GM18909 (cell line): Measurements from ENCODE around the gene AGAP1.

Source experiments
- ATAC-seq: cut with Tn5 transposase; IDR thresholded peaks from one replicate; pipeline ENCODE4 v1.9.1; 2021; ENCODE audit warnings: mild to moderate bottlenecking; ENCODE audit not compliant: unreplicated experiment, poor library complexity

The AGAP1 gene

DNA sequence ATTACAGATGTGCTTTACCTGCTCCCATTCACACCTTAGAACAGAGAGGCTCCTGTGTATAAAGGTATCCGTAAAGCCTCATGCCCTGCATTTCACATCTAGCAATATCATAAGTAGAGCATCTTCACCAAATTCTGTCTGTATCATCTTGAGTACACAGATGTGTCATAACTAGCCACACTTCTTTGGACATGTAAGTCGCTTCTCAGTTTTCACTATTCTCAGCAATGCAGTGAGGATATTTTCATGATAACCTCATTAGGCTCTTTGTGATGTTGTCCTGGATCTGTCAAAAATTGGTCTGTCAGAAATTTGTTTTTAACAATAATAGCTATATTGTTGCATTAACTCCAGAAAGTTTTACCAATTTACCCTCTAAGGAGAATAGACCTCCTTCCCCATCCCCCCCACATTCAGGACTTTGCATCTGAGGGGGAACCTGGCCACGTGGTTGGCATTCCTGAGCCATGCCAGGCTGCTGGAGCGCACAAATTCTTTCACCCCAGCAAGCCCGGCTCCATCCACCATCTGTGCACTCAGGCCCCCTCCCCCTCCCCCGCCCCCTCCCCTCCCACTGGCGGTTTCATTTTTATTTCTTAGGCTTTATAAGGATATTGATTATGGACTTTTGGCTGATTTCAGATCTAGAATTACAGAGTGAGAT lies 34.1 kb downstream of the AGAP1 start:
- no peak for ATAC-seq

DNA sequence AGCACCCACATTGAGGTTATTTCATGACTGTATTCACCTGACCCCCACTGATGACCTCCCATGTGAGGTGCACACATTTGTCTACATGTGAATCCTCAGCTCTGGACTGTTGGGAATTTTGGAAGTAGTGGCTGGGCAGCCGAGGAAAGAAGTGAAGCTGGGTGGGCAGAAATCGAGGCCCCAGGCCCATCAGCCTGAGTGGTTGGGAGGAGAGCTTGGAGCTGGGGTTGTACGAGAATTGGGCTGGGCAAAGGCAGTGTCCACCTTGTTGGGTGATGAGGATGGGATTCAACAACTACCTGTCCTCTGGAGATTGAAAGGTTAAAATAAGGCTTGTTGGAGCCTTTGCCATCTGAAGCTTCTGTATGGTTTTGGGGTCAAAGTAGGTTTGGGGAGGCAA lies 35.8 kb downstream of the AGAP1 start:
- no peak for ATAC-seq

DNA sequence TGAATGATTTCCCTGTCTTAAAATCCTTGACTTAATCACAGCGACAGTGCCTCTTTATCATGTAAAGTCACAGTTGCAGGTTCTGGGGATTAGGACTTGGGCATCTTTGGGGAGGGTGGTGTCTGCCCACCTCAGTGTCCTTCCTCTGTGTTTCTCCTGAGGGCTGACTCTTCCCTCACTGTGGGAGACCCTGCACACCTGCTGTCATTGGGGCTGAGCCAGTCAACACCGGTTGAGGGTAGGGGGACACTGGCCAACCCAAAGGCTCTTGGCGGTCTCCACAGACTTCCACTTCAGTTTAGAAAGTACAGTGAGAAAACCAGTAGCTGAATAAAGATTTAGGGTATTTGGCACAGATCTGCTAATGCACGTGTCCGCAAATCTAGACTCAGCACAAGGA lies 36.9 kb downstream of the AGAP1 start:
- ATAC-seq = no peak

DNA sequence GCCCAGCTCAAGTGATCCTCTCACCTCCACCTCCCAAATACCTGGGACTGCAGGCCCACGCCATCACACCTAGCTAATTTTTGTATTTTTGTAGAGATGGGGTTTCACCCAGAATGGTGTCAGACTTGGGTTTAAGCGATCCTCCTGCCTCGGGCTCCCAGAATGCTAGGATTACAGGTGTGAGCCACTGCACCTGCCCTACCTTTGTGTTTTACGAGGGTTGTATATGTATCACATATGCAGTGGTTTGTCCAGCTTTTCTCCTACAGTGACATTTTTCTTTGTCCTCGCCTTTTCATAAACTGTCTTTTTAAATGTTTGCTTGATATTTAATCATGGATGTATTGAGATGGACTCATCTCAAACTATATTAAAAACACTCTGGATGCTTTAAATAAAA lies 38.5 kb downstream of the AGAP1 start:
- no peak for ATAC-seq

DNA sequence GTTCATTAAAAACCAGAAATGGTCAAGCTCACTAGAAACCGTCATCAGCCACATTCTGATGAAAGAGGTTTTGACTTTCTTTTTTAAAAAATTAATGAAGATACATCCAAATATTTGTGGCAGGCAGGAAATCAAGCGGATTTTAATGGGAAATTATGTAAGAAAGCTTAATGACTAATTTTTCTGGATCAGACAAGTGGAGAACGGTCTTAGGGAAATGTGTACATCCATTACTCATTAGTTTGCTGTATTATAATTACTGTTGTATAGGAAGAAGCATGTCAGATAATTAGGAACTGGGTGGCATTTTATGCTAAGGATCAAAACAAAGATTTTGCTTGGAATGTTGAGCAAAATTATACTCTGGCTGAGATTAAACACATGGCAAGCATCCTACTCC lies 39.4 kb downstream of the AGAP1 start:
- ATAC-seq = no peak

DNA sequence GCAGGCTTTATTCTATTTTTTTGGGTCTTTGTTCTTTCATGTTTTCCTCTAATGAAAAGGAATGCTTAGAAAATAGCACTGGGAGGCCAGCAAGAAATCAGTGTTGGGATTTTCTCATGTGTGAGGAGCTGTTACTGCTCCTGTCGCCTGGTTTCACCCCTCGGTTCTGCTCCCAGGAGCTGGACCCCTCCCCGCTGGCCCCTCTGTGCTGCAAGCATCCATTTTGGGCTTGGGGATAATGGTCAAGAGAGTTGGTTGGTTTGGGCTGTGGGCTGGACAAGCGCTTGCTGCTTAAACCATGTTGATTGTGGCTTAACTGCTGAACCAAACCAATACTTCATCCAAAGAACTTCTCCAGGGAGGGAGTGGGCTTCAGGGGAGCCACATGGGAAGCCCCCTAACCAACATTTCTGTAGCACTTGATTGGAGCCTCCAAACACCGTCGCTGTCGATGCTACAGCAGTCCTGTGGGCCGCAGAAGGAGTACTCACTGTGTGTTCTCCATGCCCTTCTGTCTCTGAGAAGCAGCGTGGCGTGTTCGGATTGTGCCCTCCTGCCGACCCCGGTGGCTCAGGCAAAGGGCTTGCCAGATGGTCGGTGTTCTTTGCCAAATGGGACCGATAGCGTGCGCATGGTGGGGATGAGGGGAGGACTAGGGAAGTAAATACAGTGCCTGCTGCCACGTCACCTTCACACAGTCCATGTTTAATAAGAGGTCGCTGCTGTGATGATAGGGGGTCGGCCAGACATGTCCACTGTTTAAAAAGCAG lies 40.0 kb downstream of the AGAP1 start:
- no peak for ATAC-seq

DNA sequence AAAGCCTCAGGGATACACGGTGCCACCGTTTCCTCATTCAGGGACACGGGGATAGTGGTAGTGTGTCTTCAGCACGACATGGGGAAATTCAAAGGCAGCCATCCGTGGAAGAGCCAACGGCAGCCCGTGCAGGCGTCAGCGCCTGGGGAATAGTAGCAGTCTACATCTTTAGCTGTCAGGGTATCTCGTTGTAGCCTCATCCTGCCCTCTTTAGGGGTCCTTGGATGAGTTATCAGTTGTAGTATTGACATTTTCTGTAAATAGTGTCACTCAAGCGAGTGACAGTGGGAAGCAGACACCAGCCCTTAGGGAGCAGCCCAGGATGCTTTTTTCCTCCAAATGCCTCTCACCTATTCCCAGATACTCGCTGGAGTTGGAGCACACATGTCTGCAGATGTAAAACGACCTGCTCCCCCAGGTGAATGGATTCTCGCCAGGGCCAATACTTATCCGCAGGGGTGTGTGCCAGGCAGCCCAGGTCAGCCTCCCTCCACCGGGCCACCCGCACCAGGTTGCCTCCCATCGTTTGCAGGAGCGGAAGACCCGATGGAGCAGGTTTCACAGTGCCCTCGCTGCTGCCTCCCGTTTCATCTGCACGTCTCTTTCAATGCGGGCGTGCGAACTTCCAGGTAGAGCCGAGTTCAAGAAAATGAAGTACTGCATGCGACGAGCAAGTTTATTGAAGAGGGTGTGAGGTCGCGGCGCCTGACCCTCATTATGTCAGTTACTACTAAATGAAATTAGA lies 41.0 kb downstream of the AGAP1 start:
- no peak for ATAC-seq

DNA sequence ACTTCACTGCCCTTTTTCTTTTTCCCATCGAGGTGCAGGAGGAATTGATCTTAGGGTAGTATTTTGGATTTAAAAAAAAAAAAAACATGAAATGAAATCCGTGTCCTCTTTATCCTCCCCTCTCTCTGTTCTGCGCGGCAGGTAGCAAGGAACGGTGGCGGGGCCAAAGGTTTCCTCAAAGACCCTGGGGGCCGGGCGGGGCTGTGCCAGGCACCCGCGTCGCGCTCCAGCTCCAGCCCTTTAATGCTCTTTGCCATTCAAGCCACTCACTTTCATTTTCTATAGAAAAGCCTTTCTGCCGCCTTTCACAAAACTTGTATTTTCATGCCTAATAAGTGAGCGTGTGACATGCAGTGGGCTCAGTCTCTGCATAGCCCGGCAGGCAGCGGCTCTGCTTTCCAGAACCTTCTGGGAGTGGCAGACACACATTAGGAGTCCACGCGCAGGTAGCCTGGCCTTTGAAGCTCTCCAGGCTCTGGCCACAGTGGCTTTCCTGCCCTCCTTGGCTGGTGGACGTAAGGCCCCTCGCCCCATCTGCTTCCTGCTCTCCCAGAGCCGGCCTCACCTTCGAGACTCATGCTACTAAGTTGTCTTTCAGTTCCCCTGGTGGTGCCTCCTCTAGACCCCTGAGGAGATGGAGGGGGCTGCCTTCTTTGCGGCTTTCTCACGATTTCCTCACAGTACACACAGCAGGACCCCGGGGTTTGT lies 41.7 kb downstream of the AGAP1 start:
- ATAC-seq = no peak

DNA sequence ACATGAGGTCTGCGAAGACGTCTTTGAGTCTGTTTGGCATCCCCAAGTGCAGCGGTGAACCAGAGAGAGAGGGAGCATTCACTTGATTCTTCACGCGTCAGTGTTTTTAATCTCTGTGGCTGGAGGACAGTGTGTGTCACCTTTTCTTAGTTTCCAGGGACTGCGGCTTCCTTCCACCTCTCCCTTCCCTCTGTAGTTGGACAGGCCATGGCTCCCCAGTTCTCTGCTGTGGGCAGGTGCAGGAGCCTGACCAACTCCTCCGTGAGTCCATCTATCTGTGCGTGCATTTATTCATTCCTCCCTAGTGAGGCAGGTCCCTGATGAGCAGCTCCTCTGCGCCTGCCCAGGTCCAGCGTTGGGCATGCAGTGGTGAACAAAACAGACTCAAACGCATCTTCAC lies 42.9 kb downstream of the AGAP1 start:
- no peak for ATAC-seq

DNA sequence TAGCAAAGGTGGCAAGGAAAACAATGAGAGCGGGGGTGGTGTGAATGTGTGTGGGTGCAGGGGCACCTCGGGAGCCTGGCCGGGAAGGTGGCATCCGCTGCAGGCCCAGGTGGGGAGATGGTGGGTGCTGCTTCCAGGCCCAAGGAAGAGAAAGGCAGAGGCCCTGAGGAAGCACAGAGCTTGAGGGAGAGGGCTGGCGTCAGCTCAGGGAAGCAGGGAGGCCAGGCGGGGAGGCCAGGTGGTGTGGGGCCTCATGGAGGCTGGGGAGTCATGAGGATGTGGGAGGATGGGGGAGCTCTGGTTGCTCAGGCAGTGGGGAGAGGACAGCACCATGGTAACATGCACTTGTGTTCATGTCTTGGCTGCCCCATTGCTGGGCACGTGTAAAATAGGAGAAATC lies 43.3 kb downstream of the AGAP1 start:
- no peak for ATAC-seq

DNA sequence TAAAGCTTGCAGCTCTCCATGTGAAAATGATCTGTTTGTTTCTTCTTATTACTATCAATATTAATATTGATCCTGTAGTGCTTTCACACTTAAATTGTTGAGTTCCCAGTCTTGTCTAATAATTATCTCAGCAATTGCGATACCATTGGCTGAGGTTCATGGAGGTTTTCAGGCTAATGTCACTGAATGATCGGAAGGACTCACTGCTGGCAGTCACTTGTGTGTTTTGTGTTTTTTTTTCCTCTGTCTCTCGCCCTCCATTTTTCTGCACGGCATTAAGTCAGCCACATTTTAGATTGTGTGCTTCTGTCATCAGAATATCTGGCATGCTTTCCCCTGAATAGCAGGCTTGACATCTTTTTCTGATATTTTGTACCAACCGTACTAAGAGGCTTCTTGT lies 43.7 kb downstream of the AGAP1 start:
- ATAC-seq = no peak

DNA sequence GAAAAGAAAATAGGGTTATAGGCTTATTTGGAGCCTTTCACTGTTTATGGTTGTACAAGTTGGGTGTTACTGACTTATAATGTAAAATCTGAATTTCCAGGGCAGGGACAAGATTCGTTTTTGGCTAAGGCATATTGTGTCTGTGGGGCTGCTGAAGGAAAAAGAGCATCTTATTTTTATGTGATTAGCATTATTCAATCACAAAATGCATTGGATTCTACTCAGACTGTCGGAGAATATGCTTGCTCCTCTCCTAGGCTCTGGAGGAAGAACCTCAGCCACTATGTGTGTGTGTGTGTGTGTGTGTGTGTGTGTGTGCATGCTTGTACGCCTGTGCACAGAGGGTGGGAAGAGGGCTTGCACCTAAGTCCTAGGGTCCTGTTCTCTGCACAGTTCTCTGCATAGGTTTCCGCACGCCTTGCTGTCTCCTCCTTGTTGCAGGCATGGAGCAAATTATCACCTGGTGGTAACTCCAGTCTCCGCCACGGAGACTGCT lies 44.3 kb downstream of the AGAP1 start:
- ATAC-seq = no peak

DNA sequence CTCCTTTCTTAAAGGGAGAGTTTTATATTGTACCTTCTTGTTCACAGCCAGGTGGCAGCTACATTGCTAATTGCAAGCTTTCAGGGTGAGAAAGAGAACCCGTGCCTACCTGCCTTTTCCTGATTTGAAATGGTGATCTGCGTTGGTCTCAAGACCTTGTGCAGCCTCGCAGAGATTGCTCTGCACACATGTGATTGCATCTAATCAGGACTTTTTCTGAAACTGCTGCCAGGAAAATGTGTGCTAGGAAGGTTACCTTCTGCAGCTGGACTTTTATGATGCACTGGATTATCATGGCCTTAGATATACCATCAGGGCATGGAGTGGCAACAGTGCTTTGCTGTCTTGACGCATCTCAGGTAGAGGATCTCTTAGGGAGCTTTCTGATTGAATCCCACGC lies 45.1 kb downstream of the AGAP1 start:
- no peak for ATAC-seq

DNA sequence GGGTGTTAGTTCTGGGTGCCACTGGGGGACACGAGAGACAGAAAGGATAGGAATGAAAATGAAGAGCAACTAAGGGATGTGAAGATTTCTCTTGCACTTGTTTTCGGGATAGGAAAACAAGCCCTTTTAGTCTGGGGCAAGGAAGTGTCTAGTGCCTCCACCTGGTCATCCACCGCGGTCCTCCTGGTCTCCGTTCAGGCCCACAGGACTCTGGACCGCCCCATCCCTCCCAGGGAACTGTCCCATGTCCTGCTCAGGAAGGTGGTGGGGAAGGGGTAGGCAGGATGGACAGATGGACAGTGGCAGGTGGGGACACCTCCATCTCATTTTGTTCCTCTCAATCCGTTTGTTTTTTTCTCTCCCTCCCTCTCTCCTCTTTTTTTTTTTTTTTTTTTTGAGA lies 45.9 kb downstream of the AGAP1 start:
- no peak for ATAC-seq

DNA sequence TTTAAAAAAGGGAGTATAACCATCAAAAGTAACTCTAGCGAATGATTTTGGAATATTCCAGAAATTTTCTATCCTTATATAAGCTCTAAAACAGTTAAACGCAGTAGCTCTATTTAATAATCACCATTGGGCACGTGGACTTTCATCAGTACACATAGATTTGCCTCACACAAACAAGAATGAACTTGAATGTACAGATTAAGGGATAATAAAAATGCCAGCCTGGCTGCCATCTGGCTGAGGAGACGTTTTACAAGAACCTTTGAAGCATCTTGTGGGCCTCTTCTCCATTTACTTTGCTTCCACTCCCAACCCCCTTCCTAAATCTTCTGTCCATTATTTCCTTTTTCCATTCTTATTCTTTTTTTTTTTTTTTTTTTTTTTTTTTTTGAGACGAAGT lies 47.2 kb downstream of the AGAP1 start:
- no peak for ATAC-seq

DNA sequence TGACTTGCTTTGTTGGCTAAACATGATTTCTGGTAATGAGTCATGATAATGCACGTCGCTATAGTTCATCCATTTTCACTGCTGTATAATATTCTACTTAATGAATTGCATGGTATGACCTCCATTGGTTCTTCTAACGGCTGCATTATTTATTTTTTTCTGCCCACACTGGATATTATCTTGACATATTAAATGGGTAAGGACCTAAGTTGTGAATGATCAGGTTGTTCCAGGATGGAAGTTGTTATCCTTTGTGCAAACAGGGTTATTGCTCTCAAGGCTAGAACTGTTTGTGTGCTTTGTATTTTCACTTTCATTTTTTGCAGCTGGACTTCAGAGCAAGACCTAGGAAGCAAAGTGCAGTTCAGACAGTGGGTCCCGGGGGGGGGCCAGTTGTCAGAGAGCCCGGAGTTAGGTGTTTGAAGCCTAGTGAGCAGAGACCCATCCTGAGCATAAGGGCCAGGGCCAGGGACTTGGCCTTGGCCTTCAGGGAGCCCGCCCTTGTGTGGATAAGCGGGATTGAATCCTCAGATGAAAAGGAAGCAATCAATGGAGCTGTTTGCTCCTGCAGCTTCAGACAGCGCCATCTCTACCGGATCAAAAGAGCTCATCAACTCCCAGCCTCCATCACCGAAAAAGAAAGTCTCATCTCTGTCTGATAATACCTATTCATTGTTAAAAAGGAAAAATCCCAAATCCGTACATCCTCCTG lies 48.2 kb downstream of the AGAP1 start:
- ATAC-seq = no peak

DNA sequence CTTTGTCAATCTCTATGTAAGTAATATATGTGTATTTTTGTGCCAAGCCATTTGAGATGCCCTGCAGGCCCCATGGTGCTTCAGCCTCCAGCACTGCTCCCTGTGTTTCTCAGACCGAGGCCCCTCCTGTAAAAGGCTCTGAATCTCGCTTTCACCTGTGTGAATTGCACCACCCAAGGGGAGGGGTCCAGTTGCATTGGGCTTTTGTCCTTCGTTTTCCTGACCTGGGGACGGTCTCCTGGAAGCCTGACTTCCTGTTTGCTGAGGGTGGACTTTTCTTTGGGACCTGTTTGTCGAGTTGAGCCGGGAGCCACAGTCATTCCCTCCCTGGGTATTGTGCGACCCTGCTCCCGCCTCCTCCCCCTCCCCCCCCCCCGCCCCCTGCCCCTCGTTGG lies 48.9 kb downstream of the AGAP1 start:
- no peak for ATAC-seq

DNA sequence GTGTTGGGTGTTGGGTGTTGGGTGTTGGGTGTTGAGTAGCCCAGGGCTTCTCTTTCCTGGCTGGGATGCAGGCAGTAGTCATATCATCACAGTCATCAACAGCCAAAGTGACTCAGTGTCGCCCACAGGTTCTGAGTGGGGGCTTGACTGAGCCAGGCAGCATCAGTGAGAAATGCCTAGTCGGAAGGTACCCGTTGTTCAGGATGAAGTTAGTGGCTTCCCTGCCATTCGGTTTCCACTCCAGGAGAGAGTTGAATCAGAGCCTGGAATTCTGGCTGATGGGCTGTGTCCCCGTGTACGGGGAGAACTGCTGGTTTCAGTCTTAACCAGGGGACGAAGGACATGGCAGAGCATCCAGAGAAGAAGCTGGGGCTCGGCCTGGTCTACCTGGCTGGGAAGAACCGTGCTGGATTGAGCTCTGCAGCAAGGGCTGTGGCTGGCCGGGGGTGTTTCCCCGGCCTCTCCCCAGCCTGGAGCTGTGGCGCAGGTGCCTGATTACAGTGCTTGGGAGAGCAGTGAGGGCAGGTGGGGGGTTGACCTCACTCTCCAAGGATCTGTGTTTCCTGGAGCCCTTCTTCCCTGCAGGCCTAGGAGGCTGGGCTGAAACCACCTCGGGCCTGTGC lies 49.4 kb downstream of the AGAP1 start:
- no peak for ATAC-seq

DNA sequence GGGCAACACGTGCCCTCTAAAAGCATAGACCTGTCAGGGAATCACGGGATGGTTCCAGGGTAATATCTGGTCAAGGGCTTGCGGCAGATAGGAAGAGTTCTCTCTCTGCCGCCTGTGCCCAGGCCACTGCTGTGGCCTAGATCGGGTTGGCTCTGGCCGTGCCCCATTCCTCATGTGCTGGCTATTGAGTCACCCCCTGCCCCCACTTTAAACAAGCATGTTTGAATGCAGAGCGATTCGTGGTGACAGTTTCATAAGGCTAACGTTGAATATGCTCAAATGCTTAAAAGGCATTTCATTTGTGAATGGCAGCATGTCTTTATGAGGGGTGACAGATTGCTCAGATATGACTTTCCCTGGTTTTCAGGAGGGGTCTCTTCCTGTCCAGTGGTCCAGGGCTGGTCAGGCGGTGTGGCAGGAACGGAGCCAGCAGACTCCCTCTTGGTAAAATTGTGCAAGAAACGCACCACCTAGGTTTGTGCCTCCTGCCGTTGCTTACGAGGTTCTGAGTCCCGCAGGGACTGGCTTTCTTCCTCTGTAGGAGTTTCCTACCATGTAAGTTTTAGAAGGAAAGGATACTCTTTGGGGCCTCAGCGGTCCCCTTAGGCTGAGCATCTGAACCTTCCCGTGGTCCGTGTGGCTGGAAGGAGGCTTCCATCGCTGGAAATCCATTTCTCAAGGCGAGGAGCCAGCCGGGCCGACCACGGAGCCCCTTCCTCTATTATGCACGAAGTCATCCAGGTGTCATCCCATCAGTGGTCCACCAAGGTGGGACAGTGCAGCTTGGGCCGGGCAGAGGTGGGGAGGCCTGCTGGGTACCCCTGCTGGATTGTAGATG lies 50.2 kb downstream of the AGAP1 start:
- no peak for ATAC-seq
